ENCODE results near the gene LMBR1.
"Not testable (repeated sequence)": the region's sequence is repeated elsewhere in the genome, so short reads cannot be mapped to it uniquely, and the experiment has no call there.

Gene LMBR1

DNA sequence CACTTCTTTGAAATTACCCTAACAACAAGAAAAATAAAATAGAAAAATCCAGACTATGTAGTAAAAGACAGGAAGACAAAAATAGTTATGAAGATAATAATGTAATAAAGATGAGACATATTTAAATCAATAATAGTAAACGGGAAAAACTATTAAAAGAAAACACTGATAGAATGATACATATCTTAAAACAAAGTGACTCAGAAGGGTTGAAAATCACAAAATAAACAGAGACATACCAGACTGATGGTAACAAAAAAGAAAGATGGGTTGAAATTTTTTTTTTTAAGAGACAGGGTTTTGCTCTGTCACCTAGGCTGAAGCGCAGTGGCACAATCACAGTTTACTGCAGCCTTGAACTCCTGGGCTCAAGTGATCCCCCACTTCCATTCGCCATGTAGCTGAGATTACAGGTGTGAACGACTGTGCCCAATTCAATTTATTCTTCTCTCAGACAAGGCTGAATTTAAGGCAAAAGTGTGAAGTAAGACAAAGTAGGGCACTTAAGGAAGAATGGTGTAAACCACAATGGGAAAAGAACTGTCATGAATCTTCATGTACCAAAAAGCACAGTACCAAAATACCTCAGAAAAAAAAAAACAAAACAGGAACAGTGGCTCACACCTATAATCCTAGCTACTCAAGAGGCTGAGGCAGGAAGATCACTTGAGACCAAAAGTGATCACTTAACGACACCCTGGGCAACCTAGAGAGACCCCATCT lies 47.4 kb downstream of the LMBR1 start:
- no peak for DNase-seq (ENCODE audit: low read depth in 2 of 2)

DNA sequence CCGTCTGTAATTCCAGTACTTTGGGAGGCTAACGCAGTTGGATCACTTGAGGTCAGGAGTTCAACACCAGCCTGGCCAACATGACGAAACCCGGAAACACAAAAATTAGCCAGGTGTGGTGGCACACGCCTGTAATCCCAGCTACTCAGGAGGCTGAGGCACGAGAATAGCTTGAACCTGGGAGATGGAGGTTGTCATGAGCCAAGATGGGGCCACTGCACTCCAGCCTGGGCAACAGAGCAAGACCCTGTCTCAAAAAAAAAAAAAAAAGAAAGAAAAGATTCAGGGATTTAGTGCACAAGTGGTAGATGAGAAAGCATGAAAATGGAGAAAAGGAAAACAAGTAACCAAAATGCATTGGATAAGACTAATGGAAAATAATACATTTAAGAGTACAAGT lies 49.4 kb downstream of the LMBR1 start:
- not testable (repeated sequence) for DNase-seq (ENCODE audit: low read depth in 2 of 2)

DNA sequence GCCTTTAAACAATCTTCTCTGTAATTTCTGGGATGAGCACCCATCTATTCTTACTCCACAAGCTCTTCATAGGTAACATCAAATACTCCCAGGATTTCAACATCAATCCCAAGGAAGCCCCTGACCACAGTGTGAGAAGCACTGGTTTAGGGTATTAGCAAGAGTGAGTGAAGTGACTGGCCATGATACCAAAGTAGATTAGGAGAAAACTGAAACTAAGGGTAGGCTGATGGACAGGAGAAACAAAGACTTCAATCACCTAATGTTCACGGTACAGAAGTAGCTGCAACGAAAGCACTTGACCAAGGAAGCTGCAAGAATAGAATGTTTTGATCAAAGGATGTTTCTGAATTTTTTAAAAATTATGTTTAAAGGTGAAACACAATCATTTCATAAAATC lies 49.8 kb downstream of the LMBR1 start:
- DNase-seq (ENCODE audit: low read depth in 2 of 2): no peak

DNA sequence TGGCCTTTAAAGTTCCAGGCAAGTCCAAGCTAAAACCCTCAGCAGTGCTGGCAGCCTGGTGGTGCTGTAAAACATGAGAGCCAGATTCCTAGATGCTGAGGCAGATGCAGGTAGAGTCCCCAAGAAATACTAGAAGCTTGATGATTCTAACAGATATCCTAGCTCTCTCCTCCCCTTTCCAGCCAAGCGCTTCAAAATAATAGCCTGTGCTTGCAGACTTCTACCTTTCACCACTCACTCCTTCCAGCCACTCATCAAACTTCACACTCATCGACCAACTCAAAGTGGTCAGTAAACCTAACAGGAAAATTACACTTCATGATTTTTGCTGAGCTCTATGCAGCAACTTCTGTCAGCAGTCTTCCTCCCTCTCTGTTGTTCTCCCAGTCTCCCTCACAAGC lies 50.2 kb downstream of the LMBR1 start:
- no peak for DNase-seq (ENCODE audit: low read depth in 2 of 2)

DNA sequence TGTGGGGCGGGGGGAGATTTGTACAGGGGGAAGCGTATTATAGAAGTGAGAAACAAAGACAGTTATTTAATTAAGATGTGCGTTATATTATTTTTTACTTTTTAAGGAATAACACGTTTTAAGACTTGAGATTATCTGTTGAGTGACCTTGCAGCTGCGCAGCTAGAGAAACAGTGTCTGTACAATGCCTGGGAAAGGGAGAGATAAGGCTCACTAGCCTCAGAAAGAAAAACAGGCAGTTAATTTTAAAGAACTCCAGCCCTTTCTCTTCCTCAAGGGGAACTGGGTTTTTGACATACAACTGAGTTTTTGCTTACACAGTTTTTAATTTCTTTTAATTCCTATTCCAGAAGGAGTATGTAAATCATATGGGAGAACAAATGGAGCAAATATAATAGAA lies 50.7 kb downstream of the LMBR1 start:
- DNase-seq (ENCODE audit: low read depth in 2 of 2): no peak

DNA sequence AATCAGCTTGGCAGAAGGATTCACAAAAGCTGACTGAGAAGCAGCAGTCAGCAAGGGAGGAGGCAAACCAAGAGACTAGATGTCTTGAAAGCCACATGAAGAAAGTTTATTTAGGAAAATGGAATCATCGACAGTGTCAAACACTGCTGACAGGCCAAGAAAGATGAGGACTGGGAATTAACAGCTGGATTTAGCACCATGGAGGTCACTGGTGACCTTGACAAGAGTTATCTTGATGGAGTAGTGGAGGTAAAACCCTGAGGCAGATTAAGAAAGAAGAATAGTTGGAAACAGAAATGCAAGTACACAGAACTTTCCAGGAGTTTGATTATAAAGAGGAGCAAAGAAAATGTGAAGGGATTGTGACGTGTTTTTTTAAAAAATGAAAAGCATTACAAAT lies 51.5 kb downstream of the LMBR1 start:
- no peak for DNase-seq (ENCODE audit: low read depth in 2 of 2)

DNA sequence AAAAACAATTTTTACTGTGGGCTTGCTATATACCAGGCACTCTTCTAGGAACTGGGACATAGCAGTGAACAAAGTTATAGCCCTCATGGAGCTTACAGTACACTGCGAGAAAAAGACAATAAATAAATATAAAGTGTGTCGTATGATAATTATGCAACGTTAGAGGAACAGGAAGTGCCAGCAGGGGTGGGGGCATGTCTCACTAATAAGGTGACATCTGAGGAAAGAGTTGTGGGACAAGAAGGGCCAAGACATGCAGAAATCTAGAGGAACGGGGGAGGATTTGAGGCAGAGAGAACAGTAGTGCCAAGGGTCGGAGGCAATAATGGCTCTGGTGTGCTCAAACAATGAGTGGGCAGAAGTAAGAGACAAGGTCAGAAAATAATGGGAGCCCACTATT lies 52.8 kb downstream of the LMBR1 start:
- no peak for DNase-seq (ENCODE audit: low read depth in 2 of 2)

DNA sequence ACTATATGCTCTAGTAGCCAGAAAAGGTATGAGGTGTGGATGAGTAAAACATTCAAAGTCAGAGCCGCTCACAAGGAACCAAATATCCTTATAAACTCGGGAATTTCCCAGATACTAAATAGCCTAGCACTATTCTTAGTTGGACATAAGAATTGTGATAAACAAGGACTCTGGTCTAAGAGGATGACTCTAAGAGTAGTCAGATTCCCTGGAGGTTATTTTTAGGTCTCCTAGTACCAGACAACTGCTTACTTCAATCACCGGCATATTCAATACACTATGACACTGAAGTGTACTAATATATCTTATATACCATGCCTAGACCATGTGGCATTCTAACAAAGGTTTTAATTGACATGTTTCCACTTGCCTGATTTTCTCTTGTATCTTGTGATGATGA lies 56.5 kb downstream of the LMBR1 start:
- no peak for DNase-seq (ENCODE audit: low read depth in 2 of 2)

DNA sequence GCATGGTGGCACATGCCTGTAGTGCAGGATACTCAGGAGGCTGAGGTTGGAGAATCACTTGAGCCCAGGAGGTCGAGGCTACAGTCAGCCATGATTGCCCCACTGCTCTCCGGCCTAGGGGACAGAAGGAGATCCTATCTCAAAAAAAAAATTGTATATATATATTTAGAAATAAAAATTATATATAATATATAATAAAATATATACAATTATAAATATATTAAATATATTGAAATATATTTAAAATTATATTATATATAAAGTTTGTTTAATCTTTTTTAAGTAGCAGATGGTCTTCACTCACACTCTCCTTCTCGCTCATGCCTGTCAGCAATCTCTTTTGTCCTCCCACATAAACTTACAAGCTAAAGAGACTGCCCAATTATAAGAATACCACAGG lies 58.5 kb downstream of the LMBR1 start:
- DNase-seq (ENCODE audit: low read depth in 2 of 2): no peak

DNA sequence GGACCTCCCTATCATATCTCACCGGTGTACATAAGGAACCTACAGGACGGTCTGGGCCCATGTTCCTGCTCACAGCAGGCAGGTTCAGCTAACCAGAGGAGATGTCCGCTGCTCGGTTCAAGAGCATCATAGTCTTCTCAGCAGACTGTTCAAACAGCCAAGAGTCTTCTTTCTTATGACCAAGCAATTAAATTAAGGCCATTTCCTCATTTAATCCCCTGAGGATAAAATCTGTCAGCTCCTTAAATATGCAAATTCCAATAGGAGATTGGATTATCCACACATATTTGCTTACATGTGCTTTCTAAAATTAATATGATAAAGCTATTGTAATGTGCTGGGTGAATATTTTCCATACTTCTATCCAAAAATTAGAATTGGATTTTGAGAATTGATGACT lies 59.7 kb downstream of the LMBR1 start:
- DNase-seq (ENCODE audit: low read depth in 2 of 2): no peak

DNA sequence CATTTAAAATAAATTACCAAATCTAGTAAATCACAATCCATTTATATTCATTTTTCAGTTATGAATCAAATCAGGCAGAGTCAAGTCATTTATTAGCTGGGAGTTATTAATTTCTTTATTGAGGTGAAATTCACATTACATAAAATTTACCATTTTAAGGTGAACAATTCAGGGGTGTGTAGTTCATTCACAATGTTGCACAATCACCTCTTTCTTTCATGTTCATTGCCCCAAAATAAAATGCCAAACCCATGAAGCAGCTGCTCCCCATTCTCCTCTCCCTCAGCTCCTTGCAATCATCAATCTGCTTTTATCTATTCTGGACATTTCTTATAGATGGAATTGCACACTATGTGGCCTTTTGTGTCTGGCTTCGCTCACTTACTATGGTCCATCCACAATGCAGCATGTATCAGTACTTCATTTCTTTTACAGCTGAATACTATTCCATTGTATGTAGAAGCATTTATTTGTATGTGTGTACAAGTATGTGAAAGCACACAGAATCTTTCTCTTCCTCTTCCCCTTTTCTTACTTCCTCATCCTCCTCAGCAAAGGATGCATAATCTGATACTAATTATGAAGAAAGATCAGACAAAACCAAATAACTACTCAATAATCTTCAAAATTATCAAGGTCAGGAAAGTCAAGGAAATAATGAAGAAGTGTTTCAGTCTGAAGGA lies 60.6 kb downstream of the LMBR1 start:
- no peak for DNase-seq (ENCODE audit: low read depth in 2 of 2)

DNA sequence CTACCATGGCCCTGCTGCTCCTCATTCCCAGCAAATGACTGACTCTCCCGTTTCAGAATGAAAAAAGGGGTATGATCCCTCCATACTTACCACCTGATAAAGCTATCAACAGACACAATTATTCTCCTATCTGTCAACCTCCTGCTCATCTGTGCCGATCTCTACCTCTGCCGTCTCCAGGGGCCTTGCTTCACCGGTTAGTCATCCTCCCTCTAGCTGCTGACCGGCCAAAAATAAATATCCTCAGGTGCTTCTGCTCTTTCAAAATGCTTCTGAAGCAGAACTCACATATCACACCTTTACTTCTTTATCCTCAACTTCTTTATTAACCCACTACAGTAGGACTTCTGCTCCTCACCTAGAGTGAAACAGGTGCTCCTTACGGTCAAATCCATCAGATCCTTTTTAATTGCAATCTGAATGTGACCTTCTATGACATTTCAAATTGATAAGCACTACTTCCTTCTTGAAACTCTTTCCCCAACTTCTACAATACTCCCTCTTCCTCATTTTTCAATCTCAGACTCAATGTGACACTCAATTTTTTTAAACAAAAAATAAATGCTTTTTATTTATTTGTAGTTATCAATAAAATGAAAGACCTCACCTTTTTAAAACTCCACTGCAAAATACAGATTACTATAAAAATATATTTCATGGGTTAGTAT lies 63.2 kb downstream of the LMBR1 start:
- no peak for DNase-seq (ENCODE audit: low read depth in 2 of 2)

DNA sequence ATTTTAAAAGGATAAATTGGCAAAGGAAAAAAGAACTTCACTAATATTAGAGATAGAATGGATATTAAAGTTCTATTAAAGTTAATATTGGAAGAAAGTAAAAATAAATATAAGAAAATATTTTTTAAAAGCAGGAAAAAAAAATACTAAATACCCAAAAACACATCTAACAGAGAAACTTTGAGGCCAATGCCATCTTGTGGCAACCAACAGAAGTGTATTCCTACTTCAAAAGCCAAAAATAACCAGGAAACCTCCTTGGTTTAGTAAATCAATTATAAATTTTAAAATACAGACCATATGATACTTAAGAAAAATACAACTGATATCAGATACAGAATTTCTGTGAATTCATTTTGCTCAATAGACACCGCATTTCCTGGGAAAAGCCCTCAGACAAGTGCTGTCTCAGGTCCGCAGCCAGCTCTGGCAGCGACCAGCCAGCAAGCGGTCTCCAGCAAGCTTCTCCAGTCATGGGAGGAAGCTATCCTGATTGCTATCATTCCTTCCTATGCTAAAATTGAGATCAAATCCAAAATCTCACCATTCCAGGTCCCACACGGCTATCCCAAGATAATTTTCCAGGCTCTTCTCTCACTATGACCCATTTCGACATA lies 65.3 kb downstream of the LMBR1 start:
- no peak for DNase-seq (ENCODE audit: low read depth in 2 of 2)

DNA sequence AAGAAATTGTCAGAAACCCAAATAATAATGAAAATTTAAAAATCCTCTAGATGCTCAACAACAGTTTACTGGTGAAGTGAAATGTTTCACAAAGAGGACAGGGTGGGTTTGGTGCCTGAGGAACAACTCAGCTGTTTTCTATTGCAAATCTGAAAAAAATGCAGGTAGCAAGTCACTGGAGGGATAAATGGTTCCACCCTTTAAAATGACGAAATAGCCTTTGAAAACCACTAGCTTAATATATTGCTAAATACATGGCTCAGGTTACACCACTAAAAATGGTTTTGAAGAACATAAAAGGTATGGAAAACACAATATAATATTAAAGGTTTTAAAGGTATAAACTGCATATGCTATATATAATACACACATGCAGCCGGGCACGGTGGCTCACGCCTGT lies 69.5 kb downstream of the LMBR1 start:
- no peak for DNase-seq (ENCODE audit: low read depth in 2 of 2)

DNA sequence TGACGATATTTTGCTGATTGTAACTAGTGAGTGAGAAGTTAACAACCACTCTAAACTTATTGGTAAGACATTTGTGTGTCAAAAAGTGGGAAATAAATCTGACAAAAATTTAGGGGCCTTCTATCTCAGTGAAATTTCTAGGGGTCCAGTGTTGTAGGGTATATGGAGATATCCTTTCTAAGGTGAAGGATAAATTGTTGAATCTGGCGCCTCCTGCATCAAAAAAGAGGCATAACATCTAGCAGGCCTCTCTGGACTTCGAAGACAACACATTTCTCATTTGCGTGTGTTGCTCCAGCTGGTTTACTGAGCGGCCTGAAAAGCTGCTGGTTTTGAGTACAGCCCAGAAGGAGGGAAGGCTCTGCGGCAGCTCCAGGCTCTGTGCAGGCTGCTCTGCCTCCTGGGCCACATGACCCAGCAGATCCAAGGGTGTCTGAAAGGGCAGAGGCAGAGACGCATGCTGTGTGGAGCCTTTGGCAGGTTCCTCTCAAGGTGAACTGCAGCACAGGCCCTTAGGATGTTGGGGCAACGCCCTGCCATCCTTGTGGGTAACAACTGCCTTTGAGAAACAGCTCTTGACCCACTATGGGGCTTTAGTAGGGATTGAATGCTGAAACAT lies 72.4 kb downstream of the LMBR1 start:
- no peak for DNase-seq (ENCODE audit: low read depth in 2 of 2)

DNA sequence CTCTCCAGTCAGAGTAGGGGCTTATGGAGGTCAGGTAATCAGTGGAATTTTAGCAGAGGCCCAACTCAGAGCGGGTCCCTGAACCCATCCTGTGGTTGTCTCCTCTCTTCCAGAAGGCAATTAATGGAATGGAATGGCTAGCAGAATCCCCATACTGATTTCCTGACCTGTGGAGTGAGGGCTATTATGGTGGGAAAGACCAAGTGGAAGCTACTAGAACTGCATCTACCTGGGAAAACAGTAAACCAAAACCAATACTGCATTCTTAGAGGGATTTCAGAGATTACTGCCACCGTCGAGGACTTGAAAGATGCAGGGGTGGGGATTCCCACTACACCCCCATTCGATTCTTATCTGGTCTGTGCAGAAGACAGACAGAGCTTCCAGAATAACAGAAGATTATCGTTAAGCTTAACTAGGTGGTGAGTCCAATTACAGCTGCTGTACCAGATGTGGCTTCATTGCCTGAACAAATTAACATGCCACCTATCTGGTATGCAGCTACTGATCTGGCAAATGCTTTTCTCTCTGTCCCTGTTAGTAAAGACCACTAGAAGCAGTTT lies 73.2 kb downstream of the LMBR1 start:
- no peak for DNase-seq (ENCODE audit: low read depth in 2 of 2)

DNA sequence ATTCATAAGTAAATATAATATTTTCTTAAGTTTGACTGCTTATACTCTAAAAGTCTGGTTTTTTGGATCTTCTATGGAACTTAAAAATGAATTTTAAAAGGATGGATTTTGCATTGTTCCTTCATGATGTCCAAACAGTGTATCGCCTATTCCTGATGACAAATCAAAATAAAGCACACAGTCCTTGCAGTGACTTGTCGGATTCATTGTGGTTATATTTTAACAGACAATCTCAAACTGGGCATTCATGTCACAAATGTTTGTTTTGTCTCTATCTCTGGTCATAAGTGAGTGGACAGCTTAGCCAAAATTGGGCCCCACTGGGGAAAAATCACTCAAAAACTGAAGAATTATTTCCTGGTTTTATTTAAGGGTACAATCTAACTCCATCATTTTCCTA lies 74.8 kb downstream of the LMBR1 start:
- DNase-seq (ENCODE audit: low read depth in 2 of 2): no peak

DNA sequence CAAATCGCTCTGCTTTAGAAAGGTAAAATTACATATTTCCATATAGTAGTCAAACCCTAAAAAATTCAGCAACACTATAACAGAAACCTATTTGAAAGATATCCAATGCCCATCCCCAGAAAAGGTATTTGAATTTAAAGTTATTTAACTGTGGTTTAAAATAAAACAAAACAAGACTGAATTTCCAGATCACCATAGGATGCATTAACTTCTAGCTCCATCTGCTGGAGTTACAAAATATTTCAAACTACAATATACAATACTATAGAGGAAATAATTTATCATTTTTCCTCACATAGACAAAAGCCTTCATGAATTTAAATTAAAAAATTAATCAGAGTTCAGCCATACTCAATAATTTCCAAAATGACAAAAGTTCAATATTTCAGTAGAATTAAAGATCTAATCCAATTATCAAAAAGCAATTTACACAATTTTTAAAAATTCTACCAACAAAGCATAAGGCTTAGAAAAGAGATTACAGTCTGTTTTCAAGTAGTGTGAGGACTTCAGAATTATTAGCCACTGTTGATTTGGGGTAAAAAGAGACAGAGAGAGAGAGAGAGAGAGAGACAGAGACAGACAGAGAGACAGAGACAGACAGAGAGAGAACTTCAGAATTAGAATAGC lies 75.9 kb downstream of the LMBR1 start:
- DNase-seq (ENCODE audit: low read depth in 2 of 2): no peak

DNA sequence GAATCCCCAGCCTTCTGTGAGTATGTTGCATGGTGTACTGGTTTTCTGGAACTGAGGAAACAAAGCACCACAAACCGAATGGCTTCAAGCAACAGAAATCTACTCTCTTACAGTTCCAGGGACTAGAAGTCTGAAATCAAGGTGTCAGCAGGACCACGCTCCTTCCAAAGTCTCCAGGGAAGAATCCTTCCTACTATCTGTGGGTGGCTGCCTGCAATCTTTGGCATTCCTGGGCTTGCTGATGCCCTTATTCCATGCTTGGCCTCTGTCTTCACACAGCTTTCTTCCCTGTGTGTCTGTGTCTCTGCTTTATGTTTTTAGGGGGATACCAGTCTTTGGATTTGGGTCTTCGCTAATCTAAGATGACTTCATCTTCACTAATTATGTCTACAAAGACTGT lies 81.3 kb downstream of the LMBR1 start:
- DNase-seq (ENCODE audit: low read depth in 2 of 2): no peak

DNA sequence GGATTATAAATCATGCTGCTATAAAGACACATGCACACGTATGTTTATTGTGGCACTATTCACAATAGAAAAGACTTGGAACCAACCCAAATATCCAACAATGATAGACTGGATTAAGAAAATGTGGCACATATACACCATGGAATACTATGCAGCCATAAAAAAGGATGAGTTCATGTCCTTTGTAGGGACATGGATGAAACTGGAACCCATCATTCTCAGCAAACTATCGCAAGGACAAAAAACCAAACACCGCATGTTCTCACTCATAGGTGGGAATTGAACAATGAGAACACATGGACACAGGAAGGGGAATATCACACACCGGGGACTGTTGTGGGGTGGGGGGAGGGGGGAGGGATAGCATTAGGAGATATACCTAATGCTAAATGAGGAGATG lies 89.3 kb downstream of the LMBR1 start:
- not testable (repeated sequence) for DNase-seq (ENCODE audit: low read depth in 2 of 2)

DNA sequence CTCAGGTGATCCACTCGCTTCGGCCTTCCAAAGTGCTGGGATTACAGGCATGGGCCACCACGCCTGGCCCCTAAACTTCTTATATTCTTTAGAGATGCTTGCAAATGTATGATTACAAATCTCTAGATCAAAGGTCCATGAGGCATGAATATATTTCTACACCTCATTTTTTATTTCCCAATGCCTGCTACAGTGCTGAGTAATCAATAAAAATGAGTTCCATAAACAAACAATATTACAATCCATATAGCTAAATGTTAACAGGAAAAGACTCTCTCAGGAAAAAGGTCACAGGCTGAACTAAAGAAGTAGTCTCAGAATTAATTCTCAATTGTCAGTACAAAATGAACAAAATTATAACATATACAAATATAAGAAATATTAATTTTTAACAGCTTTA lies 90.8 kb downstream of the LMBR1 start:
- no peak for DNase-seq (ENCODE audit: low read depth in 2 of 2)

DNA sequence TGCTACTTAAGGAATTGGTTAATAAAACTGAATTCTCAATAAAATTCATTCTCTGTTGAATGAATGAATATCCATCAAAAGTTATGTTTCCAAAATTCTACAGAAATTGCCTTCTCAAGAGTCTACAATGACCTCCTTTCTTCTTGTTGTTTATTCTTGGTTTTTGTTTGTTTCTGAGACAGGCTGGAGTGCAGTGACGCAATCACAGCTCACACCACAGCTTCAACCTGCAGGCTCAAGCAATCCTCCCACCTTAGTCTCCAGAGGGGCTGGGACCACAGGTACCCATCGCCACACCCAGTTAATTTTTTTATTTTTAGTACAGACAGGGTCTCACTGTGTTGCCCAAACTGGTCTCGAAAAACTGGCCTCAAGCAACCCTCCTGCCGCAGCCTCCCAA lies 97.6 kb downstream of the LMBR1 start:
- no peak for DNase-seq (ENCODE audit: low read depth in 2 of 2)

Data from activated CD8-positive, alpha-beta memory T cell treated with anti-CD3 and anti-CD28 coated beads for 4 hours (primary cell).